Measurements from ENCODE around the gene ULK1.

ULK1 gene

GRCh38 chr12:131862084-131862441 is 32.4 kb upstream of the ULK1 start:
- DNase-seq (ENCODE audit: low read depth) = no peak
- TF ChIP-seq CTCF (conservative IDR thresholded peaks at IDR 0.05; ENCODE audit: control insufficient read depth, insufficient read depth, low read depth, low read length) = no peak
- H3K4me3 ChIP-seq (ENCODE audit: control insufficient read depth, low read depth, low read length) = no peak overlapping the region

- TF ChIP-seq CTCF (conservative IDR thresholded peaks at IDR 0.05; ENCODE audit: control insufficient read depth, insufficient read depth, low read depth, low read length) = no peak
- no peak for DNase-seq (ENCODE audit: low read depth)
Observed at GRCh38 chr12:131862600-131862993, 31.8 kb upstream of the ULK1 start.

GRCh38 chr12:131862994-131863710 is 31.3 kb upstream of the ULK1 start:
- no peak overlapping the region for H3K4me3 ChIP-seq (ENCODE audit: control insufficient read depth, low read depth, low read length)
- no peak for DNase-seq (ENCODE audit: low read depth)
- no peak for TF ChIP-seq CTCF (conservative IDR thresholded peaks at IDR 0.05; ENCODE audit: control insufficient read depth, insufficient read depth, low read depth, low read length)

More at GRCh38 chr12:131862600-131862993, 31.8 kb upstream of the ULK1 start:
- H3K4me3 ChIP-seq (ENCODE audit: control insufficient read depth, low read depth, low read length) = no peak overlapping the region

DNA sequence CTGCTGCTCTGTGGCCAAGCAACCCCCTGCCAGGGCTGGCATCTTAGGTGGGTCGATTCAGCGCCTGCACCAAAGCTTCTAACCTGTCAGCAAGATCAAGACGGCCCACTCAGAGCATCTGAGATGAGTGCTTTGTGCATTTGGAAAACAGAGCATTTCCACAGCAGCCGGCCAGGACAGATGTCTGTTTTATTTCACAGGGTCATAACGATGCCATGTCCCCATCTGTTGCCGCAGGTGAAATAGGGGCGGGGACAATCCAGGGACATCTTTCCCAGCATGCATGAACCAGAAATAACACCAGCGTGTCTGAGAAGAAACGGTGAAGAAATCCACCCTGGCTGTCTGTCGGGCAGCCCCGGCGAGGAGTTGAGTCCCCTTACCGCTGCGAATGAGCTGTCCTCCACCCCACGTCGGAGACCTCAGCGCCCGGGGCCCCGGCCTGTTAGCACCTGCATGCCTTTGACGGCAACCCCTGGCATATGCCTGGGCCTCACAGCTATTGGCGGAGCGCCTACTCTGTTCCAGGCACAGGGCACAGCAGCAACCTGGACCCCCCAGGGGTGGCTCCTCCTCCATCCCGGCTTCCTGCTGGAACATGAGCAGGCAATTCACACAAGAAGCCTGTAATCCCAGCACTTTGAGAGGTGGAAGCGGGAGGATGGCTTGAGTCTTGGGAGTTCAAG is 30.6 kb upstream of the ULK1 start:
- no peak for DNase-seq (ENCODE audit: low read depth)
- no peak overlapping the region for H3K4me3 ChIP-seq (ENCODE audit: control insufficient read depth, low read depth, low read length)
- no peak for TF ChIP-seq CTCF (conservative IDR thresholded peaks at IDR 0.05; ENCODE audit: control insufficient read depth, insufficient read depth, low read depth, low read length)

DNA sequence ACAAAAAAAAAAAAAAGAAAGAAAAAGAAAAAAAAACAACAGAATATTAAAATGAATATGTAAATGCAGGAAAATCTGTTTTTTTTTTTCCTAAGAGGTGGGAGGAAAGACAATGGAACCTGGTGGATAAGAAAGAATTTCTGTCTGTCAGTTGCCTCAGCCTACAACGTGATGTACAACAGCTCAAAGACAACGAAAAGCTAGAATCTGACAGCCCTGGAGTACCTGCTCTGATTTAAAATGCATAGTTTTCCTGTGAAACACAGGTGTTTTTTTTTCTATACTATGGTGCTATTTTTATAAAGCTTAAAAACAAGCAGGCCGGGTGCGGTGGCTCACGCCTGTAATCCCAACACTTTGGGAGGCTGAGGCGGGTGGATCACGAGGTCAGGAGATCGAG is 30.0 kb upstream of the ULK1 start:
- TF ChIP-seq CTCF (conservative IDR thresholded peaks at IDR 0.05; ENCODE audit: control insufficient read depth, insufficient read depth, low read depth, low read length) = no peak
- no peak for DNase-seq (ENCODE audit: low read depth)
- no peak overlapping the region for H3K4me3 ChIP-seq (ENCODE audit: control insufficient read depth, low read depth, low read length)

DNA sequence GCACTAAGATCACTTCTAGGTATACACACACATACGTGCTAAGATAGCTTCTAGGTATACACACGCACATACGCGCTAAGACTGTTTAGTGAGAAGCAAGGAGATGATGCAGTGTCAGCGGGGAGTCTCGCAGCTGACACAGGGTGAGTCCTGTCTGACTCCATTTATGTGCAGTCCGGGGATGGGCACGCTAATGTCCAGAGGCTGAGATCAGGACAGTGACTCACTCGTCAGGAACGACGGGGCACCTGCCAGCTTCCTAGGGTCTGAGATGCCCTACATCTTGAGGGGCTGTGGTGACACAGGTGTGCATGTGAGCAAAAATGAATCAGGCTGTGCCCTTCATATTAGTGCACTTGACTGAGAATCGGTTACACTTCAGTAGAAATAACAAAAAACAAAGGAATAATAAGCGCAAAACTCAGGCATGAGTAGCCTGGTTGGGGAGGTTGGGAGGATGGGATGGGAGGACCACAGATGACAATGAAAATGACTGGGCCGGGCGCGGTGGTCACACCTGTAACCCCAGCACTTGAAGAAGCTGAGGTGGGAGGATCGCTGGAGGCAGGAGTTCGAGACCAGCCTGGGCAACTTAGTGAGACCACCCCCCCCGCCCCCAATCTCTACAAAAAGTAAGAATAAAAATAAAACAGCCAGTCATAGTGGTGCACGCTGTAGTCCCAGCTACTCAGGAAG is 29.1 kb upstream of the ULK1 start:
- no peak for TF ChIP-seq CTCF (conservative IDR thresholded peaks at IDR 0.05; ENCODE audit: control insufficient read depth, insufficient read depth, low read depth, low read length)
- DNase-seq (ENCODE audit: low read depth) = no peak
- no peak overlapping the region for H3K4me3 ChIP-seq (ENCODE audit: control insufficient read depth, low read depth, low read length)
